Endothelial cell of umbilical vein (primary cell): Measurements from ENCODE around the gene OSBPL5. TPM values are rescaled to one million over a fixed set of nuclear protein-coding genes. Genes with fewer than 3 reads are reported as not detected.

Experiments used
- BruUV-seq: library from RNA; stranded (reverse); fragments of 400-500 nt; replicated peaks from 2 replicates; lab custom pipeline; 2021; lab: Mats Ljungman, UMichigan
- CTCF ChIA-PET: fragments of 300-600, 350-600 bp; sonication (Branson Sonifier 250); formaldehyde crosslinking; loops from one replicate; lab custom pipeline; 2021; ENCODE audit warnings: antibody characterized with exemption, inconsistent platforms; lab: Charles Lee
- POLR2A ChIA-PET: fragments of 300-600, 350-600 bp; sonication (Branson Sonifier 250); formaldehyde crosslinking; loops from one replicate; lab custom pipeline; 2021; ENCODE audit warnings: antibody characterized with exemption, inconsistent platforms; lab: Charles Lee
- DNase-seq: peaks from one replicate; pipeline ENCODE4 v3.0.0-alpha.2; 2011; ENCODE audit warnings: low read depth, low spot score
- FAIRE-seq: peaks from 2 replicates; lab custom pipeline; 2011; peaks lifted over from hg19 to GRCh38; lab: Jason Lieb, UNC
- H2AFZ ChIP-seq: 2 replicates; pipeline ENCODE4 v1.6.0; 2012; ENCODE audit warnings: low read depth, low read length, control low read depth, inconsistent platforms
- H3K27ac ChIP-seq: 2 replicates; pipeline ENCODE4 v1.5.1; 2011; ENCODE audit warnings: low read depth, mild to moderate bottlenecking, control low read depth, low read length, moderate library complexity; ENCODE audit not compliant: insufficient read depth
- H3K27me3 ChIP-seq, 2 experiments: 2 replicates each; pipeline versions ENCODE4 v1.6.0 to v1.6.1; 2011; ENCODE audit warnings: low read length in 2 of 2, mixed read lengths in 1 of 2; ENCODE audit not compliant: control insufficient read depth in 2 of 2, insufficient read depth in 2 of 2
- H3K36me3 ChIP-seq, 2 experiments: 2 replicates in 1 of 2; 3 replicates in 1 of 2; pipeline ENCODE4 v1.5.1; 2011; ENCODE audit warnings: low read length in 2 of 2, mild to moderate bottlenecking in 1 of 2, moderate library complexity in 1 of 2; ENCODE audit not compliant: control insufficient read depth in 2 of 2, insufficient read depth in 2 of 2; ENCODE audit errors: extremely low read depth in 1 of 2
- H3K4me1 ChIP-seq: 3 replicates; pipeline ENCODE4 v1.5.1; 2011; ENCODE audit warnings: mild to moderate bottlenecking, low read length; ENCODE audit not compliant: control insufficient read depth, insufficient read depth; ENCODE audit errors: extremely low read depth
- H3K4me2 ChIP-seq: 2 replicates; pipeline ENCODE4 v1.6.1; 2011; ENCODE audit warnings: low read length, control low read depth, mixed read lengths; ENCODE audit not compliant: insufficient read depth
- H3K4me3 ChIP-seq, 3 experiments: fragments of 200-600 bp in 1 of 3; sonication (generic), shearing (Covaris generic) in 1 of 3; replicated peaks in 1 of 3; 2 replicates each; pipeline ENCODE4 v1.5.1; 2011 to 2016; ENCODE audit warnings: control low read depth in 3 of 3, low read length in 3 of 3, mild to moderate bottlenecking in 2 of 3, inconsistent platforms in 1 of 3, low read depth in 1 of 3, moderate library complexity in 1 of 3; ENCODE audit not compliant: insufficient read depth in 1 of 3
- H3K79me2 ChIP-seq: 2 replicates; pipeline ENCODE4 v1.6.0; 2012; ENCODE audit warnings: low read length, inconsistent platforms; ENCODE audit not compliant: control insufficient read depth, insufficient read depth
- H3K9ac ChIP-seq: replicated peaks from 2 replicates; pipeline ENCODE3; 2011; ENCODE audit warnings: low read length, control low read depth; ENCODE audit not compliant: insufficient read depth; ENCODE audit errors: extremely low read depth
- H3K9me1 ChIP-seq: replicated peaks from 3 replicates; pipeline ENCODE4 v1.6.0; 2011; ENCODE audit warnings: mild to moderate bottlenecking, low read length; ENCODE audit not compliant: control insufficient read depth, insufficient read depth; ENCODE audit errors: extremely low read depth
- H3K9me3 ChIP-seq: replicated peaks from 2 replicates; pipeline ENCODE4 v1.5.1; 2012; ENCODE audit warnings: low read length, inconsistent platforms; ENCODE audit not compliant: control insufficient read depth, insufficient read depth
- H4K20me1 ChIP-seq: replicated peaks from 2 replicates; pipeline ENCODE3; 2011; ENCODE audit warnings: mild to moderate bottlenecking, low read length; ENCODE audit not compliant: control insufficient read depth, insufficient read depth; ENCODE audit errors: extremely low read depth
- EZH2 ChIP-seq: IDR thresholded peaks from 2 replicates; pipeline ENCODE4 v1.6.1; 2012; ENCODE audit warnings: borderline replicate concordance, low read depth, mild to moderate bottlenecking, moderate library complexity, low read length, inconsistent platforms; ENCODE audit not compliant: severe bottlenecking
- FOS ChIP-seq: IDR thresholded peaks from 2 replicates; pipeline ENCODE4 v1.6.1; 2011; ENCODE audit warnings: mild to moderate bottlenecking, low read length, moderate library complexity, borderline replicate concordance; ENCODE audit not compliant: insufficient read depth
- GATA2 ChIP-seq: IDR thresholded peaks from 2 replicates; pipeline ENCODE4 v1.7.0; 2011; ENCODE audit warnings: low read depth, mild to moderate bottlenecking, moderate library complexity, mixed read lengths, low read length; ENCODE audit not compliant: insufficient read length, insufficient read depth
- JUN ChIP-seq: IDR thresholded peaks from 2 replicates; pipeline ENCODE4 v1.6.1; 2011; ENCODE audit warnings: borderline replicate concordance, low read depth; ENCODE audit not compliant: insufficient read length, insufficient read depth
- MYC ChIP-seq: IDR thresholded peaks from one replicate; pipeline ENCODE4 v1.6.1; 2011; ENCODE audit warnings: mild to moderate bottlenecking, low read depth, low read length
- POLR2A ChIP-seq: IDR thresholded peaks from 2 replicates; pipeline ENCODE4 v1.6.1; 2012; ENCODE audit warnings: low read depth, mild to moderate bottlenecking, control low read depth, low read length
- POLR2AphosphoS5 ChIP-seq: IDR thresholded peaks from 2 replicates; pipeline ENCODE4 v1.6.1; 2012; ENCODE audit warnings: low read depth, mild to moderate bottlenecking, control low read depth, low read length, moderate library complexity; ENCODE audit not compliant: insufficient read depth
- dilution Hi-C: fragments of 300-500 bp; cut with MboI; formaldehyde crosslinking; loops from one replicate; pipeline ENCODE4 v1.15.0; 2019; ENCODE audit warnings: low sequenced_read_pairs; ENCODE audit not compliant: extremely low pct_ligation_motif_present
- intact Hi-C: fragments of 100-400 bp; cut with micrococcal nuclease; formaldehyde crosslinking; loops from one replicate; pipeline ENCODE4 v1.10.0; 2022
- polyA plus RNA-seq, 4 experiments: library from polyadenylated mRNA; depleted of rRNA in 3 of 4; stranded (reverse) in 3 of 4; unstranded in 1 of 4; fragments of >200 nt; gene quantifications; 2 replicates each; pipeline versions ENCODE4 v1.2.1 to v1.2.3, GENCODE V29; 2011 to 2012; ENCODE audit warnings: missing spikeins in 1 of 4
- total RNA-seq: library from RNA; stranded (reverse); gene quantifications from 2 replicates; pipeline ENCODE4 v1.2.3, GENCODE V29; 2021
- TF ChIP-seq, protein P1 (sequence below), 2 donors: IDR thresholded peaks; 1 replicate in 1 of 2; 2 replicates in 1 of 2; pipeline ENCODE4 v1.5.1; 2011; ENCODE audit warnings: low read length in 2 of 2, mild to moderate bottlenecking in 2 of 2, moderate library complexity in 2 of 2, control low read depth in 1 of 2, inconsistent platforms in 1 of 2, low read depth in 1 of 2; ENCODE audit not compliant: insufficient read depth in 1 of 2; ENCODE audit errors: extremely low read depth in 1 of 2
- TF ChIP-seq, protein P2 (sequence below): IDR thresholded peaks from 2 replicates; pipeline ENCODE4 v1.6.1; 2011; ENCODE audit not compliant: insufficient read depth, insufficient read length

The OSBPL5 gene
- total and polyA plus RNA-seq, 2 donors (not counting 3 experiments of a cell fraction or from before 2014, with no cell fraction given), result 8.7 to 37.7 TPM

DNA sequence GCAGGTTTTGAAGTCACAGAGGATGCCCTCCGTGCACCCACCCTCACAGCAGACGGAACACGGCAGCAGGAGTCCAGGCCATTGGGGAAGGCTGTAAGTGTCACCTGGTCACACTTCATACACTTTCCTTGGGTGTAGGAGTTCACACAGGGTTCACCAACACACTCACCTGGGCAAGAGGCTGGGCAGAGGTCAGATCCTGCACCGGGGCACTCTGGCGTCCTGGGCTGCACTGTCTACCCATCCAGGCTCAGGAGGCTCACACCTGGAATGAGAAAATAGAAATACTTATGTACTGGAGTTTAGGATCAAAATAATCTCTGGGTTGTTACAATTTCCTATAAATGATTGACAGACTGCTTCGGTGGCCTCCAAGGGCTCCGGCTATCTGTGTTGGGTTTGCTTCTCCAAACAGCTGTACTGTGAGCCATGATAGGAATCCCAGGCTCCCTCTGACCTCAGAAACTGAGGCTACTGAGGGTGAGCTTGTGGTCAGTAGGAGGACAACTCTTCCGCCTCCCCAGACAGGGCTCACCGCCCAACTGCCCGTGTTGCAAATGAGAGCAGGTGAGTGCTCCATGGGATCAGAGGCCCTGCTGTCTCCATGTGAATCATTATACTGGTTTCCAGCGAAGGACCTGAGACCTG is 87.8 kb downstream of the OSBPL5 start:
- dilution Hi-C loops, result no loop called here
- intact Hi-C loops, result no loop called here
- no peaks in the 10 kb centered on the region for H3K9me1 ChIP-seq
- FAIRE-seq (no peak), DNase-seq (no peak)
- no peaks in the 10 kb centered on the region for H3K36me3 ChIP-seq
- TF ChIP-seq POLR2AphosphoS5, result no peak
- TF ChIP-seq GATA2, result no peak
- TF ChIP-seq POLR2A, result no peak
- no peak for TF ChIP-seq FOS
- TF ChIP-seq EZH2, result no peak
- no peak for TF ChIP-seq MYC
- TF ChIP-seq, protein P1, sequence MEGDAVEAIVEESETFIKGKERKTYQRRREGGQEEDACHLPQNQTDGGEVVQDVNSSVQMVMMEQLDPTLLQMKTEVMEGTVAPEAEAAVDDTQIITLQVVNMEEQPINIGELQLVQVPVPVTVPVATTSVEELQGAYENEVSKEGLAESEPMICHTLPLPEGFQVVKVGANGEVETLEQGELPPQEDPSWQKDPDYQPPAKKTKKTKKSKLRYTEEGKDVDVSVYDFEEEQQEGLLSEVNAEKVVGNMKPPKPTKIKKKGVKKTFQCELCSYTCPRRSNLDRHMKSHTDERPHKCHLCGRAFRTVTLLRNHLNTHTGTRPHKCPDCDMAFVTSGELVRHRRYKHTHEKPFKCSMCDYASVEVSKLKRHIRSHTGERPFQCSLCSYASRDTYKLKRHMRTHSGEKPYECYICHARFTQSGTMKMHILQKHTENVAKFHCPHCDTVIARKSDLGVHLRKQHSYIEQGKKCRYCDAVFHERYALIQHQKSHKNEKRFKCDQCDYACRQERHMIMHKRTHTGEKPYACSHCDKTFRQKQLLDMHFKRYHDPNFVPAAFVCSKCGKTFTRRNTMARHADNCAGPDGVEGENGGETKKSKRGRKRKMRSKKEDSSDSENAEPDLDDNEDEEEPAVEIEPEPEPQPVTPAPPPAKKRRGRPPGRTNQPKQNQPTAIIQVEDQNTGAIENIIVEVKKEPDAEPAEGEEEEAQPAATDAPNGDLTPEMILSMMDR (IDR thresholded peaks at IDR 0.05; ENCODE audit: extremely low read depth in 1 of 2, insufficient read depth in 1 of 2, low read depth in 1 of 2, low read length in 2 of 2), result no peak
- TF ChIP-seq JUN, result no peak
- TF ChIP-seq, protein P2, sequence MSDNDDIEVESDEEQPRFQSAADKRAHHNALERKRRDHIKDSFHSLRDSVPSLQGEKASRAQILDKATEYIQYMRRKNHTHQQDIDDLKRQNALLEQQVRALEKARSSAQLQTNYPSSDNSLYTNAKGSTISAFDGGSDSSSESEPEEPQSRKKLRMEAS, result no peak
- BruUV-seq, result no TSS peak
- H3K27me3 ChIP-seq, result peaks cover 4% of the 10 kb centered on the region in 2 experiments
- H3K9me3 ChIP-seq, result no peaks in the 10 kb centered on the region
- no peak overlapping the region for H2AFZ ChIP-seq
- H3K9ac ChIP-seq, result no peak overlapping the region
- ChIA-PET POLR2A (no interaction called here), CTCF (interaction anchor here (1.4 kb wide), 1 partner anchor 14 kb away, joined by 6 read pairs; no protein-coding TSS in a partner anchor)
- H3K4me1 ChIP-seq, result no peaks in the 10 kb centered on the region
- no peaks in the 10 kb centered on the region for H3K79me2 ChIP-seq
- no peak overlapping the region for H3K4me3 ChIP-seq
- H4K20me1 ChIP-seq, result no peaks in the 10 kb centered on the region
- H3K27ac ChIP-seq, result no peak overlapping the region
- H3K4me2 ChIP-seq, result no peak overlapping the region
